Pancreas (tissue), 10 donors: ENCODE results near the gene PLA2G2D. TPM values are rescaled to one million over a fixed set of nuclear protein-coding genes. Genes with fewer than 3 reads are reported as not detected.

Experiments used
- ATAC-seq, 4 donors: fragments of 200-7000 bp; cut with Tn5 transposase; one replicate each; pipeline versions ENCODE4 v1.8.0 to v1.9.1; 2020; ENCODE audit warnings: mild to moderate bottlenecking in 4 of 4, moderate library complexity in 4 of 4
- DNase-seq, 6 donors: peaks; one replicate each; pipeline ENCODE4 v3.0.0-alpha.2; 2020
- FAIRE-seq: peaks from 2 replicates; lab custom pipeline; 2012; peaks lifted over from hg19 to GRCh38; lab: Jason Lieb, UNC
- H3K27ac ChIP-seq, 4 donors: fragments of 200-600 bp; sonication (generic); 1 replicate in 3 of 4; 2 replicates in 1 of 4; pipeline versions ENCODE4 v1.5.0 to v1.8.0; 2020
- H3K27me3 ChIP-seq, 4 donors: fragments of 200-600 bp; one replicate each; pipeline ENCODE4 v1.8.0; 2021
- H3K36me3 ChIP-seq, 3 donors: fragments of 200-600 bp; sonication (generic) in 1 of 3; one replicate each; pipeline versions ENCODE4 v1.5.0 to v1.8.0; 2020 to 2021
- H3K4me1 ChIP-seq, 3 donors: fragments of 200-600 bp; one replicate each; pipeline ENCODE4 v1.8.0; 2021
- H3K4me3 ChIP-seq, 4 donors: fragments of 200-600 bp; sonication (generic) in 2 of 4; one replicate each; pipeline versions ENCODE4 v1.5.0 to v1.8.0; 2020 to 2021
- H3K9me3 ChIP-seq, 4 donors: fragments of 200-600 bp; one replicate each; pipeline ENCODE4 v1.8.0; 2021
- CTCF ChIP-seq, 4 donors: fragments of 200-600 bp; sonication (generic) in 3 of 4; IDR thresholded peaks; one replicate each; pipeline versions ENCODE4 v1.5.0 to v1.8.0; 2021; ENCODE audit warnings: antibody characterized with exemption in 4 of 4
- WGBS, 2 donors: extraction: QIAGEN DNeasy Blood & Tissue Kit; methylation state at CpG; one replicate each; pipeline ENCODE4 v1.1.7; 2013; 5-methylcytosine and 5-hydroxymethylcytosine counted together
- intact Hi-C, 3 donors: fragments of 100-400 bp; cut with DNase I; formaldehyde crosslinking; loops; one replicate each; pipeline versions ENCODE4 v1.11.1 to v1.14.2; 2022
- polyA plus RNA-seq, 2 donors: library from polyadenylated mRNA; stranded (reverse); fragments of 200-250 nt; gene quantifications; one replicate each; pipeline ENCODE4 v1.2.3, GENCODE V29; 2013
- total RNA-seq, 6 donors: library from RNA; stranded (reverse); fragmentation: NEBNext Ultra II Directional in 4 of 6; extraction: Animal tissue kit (Norgen Biotek cat#: 25700) in 4 of 6; gene quantifications; one replicate each; pipeline versions ENCODE4 v1.2.1 to v1.2.4, GENCODE V29; 2021 to 2023
- donor health status: healthy with polysubstance abuse.
- donor health status: DM: no; HTN: no; CAD: no; lungs with moderate emphysema.
- donor health status: DM: no; HTN: no; CAD: no.
- donor health status: control.
- donor health status: control.
- donor health status: Bipolar disorder and iron deficiency.
- donor health status: DM: yes; HTN: yes; CAD: no.
- donor health status: DM: no; HTN: no; CAD: no.
- donor health status: DM: no; HTN: no; CAD: no.
- donor health status: DM: yes; HTN: yes; CAD: no.

Gene PLA2G2D
- total and polyA plus RNA-seq, 8 donors = 0.25 TPM; not detected in 7

- Histone ChIP-seq H3K4me1 (no peaks in the 10 kb centered on the region), H3K27ac (no peak overlapping the region), H3K9me3 (no peaks in the 10 kb centered on the region), H3K27me3 (no peaks in the 10 kb centered on the region), H3K4me3 (no peak overlapping the region), H3K36me3 (no peaks in the 10 kb centered on the region)
- intact Hi-C loops = no loop called here
- ATAC-seq (no peak), DNase-seq (no peak), FAIRE-seq (no peak)
- no peak for TF ChIP-seq CTCF (IDR thresholded peaks at IDR 0.05)
- 38 to 39% methylated on average over 15 of the region's 15 CpGs for WGBS, 2 donors
Observed at GRCh38 chr1:20114021-20114648, 5.2 kb downstream of the PLA2G2D start.

GRCh38 chr1:20112279-20113000, 6.9 kb downstream of the PLA2G2D start:
- Histone ChIP-seq H3K27ac (no peak overlapping the region), H3K4me1 (no peaks in the 10 kb centered on the region), H3K36me3 (no peaks in the 10 kb centered on the region), H3K4me3 (no peak overlapping the region), H3K27me3 (no peaks in the 10 kb centered on the region), H3K9me3 (no peaks in the 10 kb centered on the region)
- DNase-seq (no peak), FAIRE-seq (no peak), ATAC-seq (no peak)
- intact Hi-C loops = no loop called here
- no peak for TF ChIP-seq CTCF (IDR thresholded peaks at IDR 0.05)
- 82 to 85% methylated on average over 3 of the region's 3 CpGs for WGBS, 2 donors

GRCh38 chr1:20111452-20111851, 7.9 kb downstream of the PLA2G2D start:
- WGBS, 2 donors = 89 to 97% methylated on average over 5 of the region's 5 CpGs
- ATAC-seq (no peak), FAIRE-seq (no peak), DNase-seq (no peak)
- Histone ChIP-seq H3K27me3 (no peaks in the 10 kb centered on the region), H3K27ac (no peak overlapping the region), H3K36me3 (no peaks in the 10 kb centered on the region), H3K4me3 (no peak overlapping the region), H3K9me3 (no peaks in the 10 kb centered on the region), H3K4me1 (no peaks in the 10 kb centered on the region)
- intact Hi-C loops = no loop called here
- no peak for TF ChIP-seq CTCF (IDR thresholded peaks at IDR 0.05)

GRCh38 chr1:20110679-20111078, 8.7 kb downstream of the PLA2G2D start:
- ATAC-seq (peak in 1 of 4 donors; percentile 23), DNase-seq (no peak), FAIRE-seq (no peak)
- H3K27me3 ChIP-seq = no peaks in the 10 kb centered on the region
- no peak for TF ChIP-seq CTCF (IDR thresholded peaks at IDR 0.05)
- no peak overlapping the region for H3K27ac ChIP-seq
- H3K4me3 ChIP-seq = no peak overlapping the region
- H3K9me3 ChIP-seq = no peaks in the 10 kb centered on the region
- intact Hi-C loops = no loop called here
- 87 to 88% methylated on average over 12 of the region's 12 CpGs for WGBS, 2 donors
- H3K36me3 ChIP-seq = no peaks in the 10 kb centered on the region
- H3K4me1 ChIP-seq = no peaks in the 10 kb centered on the region
